ENCODE measurements around the gene KCNMA1.
"Not testable (repeated sequence)": the region's sequence is repeated elsewhere in the genome, so short reads cannot be mapped to it uniquely, and the experiment has no call there.

The KCNMA1 gene

DNA sequence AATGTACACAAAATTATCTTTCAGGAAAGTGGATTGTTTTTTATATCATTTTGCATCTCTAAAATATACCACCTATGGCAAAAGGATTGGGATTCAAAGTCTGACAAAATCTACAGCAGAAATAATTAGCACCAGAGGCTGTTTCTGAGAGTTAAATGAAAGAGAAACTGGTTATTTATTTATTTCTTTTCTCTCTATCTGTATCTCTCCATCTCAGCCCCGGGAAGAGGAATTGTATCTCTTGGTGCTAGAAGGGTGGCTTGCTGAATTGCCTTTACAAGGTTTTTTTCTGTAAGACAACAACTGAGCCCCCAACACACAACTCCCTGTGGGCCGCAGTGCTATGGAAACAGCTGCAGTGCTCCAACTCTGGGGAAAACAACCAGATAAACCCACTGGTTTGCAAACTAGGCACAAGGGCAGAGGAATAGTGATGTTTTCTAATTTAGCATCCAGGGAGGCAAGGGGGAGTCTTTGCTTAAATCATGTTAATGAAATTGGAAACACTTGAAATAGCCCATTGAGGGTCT, 249.0 kb downstream of the KCNMA1 start:
- DNase-seq, result no peak

DNA sequence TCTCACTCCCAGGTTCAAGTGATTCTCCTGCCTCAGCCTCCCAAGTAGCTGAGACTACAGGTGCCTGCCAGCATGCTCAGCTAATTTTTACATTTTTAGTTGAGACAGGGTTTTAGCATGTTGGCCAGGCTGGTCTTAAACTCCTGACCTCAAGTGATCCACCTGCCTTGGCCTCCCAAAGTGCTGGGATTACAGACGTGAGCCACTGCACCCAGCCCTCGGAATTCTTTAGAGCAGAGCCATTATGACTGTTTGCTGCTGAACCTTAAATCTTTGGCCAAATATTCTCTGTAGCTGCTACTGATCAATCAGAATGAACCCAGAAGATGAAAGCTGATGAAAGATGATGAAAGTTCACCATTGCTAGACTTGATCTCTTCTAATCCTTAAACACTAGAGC, 249.9 kb downstream of the KCNMA1 start:
- DNase-seq, result not testable (repeated sequence)

DNA sequence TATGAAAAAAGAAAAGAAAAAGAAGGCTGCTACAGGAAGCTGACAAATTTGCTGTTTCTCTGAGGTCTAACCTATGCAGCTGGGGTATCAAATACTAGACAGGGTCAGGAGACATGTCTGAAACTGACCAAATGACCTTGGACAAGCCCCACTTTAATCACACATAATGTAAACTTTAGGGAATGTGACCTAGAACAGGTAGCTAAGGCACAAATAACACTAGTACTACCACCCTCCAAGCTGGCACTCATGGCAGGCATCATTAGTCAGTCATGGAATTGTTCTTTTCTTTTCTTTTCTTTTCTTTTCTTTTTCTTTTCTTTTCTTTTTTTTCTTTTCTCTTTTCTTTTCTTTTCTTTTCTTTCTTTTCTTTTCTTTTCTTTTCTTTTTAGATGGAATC, 250.4 kb downstream of the KCNMA1 start:
- DNase-seq, result no peak

DNA sequence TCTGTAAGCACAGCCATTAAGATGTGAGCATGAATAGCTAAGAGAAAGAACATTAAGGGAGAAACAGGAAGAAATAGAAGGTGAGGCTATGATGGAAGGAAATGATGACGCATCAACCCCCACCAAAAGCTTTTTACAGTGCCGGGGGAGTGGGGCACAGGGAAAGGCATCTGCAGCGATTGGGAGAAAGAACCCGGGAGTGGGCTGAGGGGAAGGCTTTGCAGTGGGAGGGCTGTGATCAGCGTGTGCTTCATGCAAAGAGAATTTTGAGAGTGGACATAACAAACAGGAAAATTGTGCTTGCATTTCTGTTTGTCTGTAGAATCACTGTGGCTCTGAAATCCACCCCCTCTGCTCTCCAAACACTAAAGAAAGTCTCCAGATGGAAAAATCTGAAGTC, 250.8 kb downstream of the KCNMA1 start:
- DNase-seq, result peak; percentile 60

DNA sequence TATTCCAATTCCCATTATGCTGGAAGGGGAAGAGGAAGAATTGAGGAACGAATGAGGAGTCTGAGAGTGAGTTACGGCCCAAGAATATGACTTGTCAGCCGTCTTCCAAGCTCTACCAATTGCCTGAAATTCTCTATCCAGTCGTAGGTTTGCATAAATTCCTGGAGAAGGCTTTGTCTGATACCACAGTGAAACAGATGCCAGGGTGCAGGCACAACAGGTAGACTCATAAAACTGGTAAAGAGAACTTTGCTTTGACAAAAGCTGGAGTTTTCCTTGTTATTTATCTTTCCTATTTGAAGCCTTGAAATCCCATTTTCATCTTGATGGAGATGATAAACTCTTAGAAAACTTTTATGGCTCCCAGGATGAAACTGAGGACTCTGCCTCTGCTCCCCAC, 251.2 kb downstream of the KCNMA1 start:
- DNase-seq, result no peak

DNA sequence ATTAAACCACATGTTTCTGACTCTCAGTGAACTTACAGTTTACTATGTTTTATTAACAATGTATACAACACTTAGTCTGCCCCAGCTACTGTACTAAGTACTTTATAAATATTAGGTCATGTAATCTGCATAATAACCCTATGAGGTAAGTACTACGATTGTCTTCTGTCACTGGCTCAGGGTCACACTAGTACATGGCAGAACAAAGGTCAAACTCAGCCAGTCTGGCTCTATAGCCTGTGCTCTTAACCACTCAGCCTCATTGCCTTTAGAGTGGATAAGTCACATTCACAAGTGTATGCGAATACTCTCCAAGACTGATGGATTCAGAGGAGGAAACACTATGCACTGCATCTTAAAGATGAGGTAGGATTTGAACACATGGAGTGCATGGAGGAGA, 252.3 kb downstream of the KCNMA1 start:
- DNase-seq, result no peak

DNA sequence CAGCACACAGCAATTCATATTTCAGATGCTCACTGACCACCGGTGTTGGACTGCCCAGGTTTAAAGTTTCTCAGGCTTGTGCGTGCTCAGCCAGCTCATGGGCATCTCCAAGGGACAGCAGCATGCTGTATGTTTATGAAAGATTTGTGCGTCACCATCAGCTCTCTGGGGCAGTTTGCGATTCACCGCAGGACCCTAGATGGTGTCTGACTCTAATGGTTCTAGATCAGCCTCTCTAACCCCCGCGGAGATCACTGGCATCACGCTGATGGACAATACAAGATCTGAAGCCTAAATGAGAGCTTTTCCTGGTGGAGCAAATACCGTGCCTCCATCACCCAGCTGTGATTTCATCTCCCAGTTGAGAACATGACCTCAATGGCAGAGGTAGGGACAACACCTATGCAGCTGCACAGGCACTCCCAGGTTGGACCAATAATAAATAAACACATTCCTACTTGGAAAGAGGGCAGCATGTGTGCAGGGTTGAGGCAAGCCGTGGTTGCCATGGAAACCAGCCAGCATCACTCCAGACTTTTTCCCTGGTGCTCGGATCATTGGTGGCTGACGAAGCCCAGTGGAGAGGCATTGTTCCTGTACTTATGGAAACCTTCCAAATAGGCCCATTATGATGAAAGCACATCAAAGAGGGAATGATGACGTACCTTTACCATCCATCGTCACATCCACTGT, 253.6 kb downstream of the KCNMA1 start:
- peak; percentile 52 for DNase-seq

DNA sequence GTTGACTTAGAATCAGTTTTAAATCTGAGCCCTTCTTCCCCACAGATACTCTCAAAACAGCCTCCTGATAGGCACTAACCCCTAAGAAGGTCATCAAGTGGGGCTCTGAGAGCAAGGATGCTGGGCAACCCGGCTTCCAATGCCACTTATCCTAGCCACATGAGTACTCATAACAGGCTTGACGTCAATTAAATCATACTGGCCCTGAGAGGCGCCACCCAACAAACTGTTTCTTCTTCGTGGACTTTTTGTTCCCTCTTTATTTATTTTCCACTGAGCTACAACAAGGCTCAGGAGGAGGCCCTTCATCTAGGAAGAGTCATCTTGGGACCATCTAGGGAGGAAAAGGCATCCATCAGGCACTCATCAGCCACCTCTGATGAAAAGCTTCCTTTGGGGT, 255.9 kb downstream of the KCNMA1 start:
- no peak for DNase-seq

DNA sequence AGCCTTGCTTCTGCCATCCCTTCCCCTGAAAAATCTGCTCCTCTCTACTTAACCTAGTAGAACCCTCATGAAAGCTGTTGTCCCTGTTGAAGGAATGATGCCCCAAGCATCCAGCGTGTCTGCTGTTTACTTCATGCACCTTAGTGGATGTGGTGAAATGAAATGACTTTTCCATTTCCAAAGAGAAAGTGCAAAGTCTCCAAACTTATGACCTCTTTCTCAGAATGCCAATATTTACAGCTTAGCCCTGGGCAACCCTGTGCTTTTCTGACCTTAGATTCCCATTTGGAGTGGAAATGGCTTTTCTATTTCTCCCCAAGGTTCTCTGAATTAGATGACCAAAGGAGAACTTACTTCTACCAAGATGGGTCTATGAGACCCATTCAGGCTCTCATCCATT, 256.9 kb downstream of the KCNMA1 start:
- no peak for DNase-seq

DNA sequence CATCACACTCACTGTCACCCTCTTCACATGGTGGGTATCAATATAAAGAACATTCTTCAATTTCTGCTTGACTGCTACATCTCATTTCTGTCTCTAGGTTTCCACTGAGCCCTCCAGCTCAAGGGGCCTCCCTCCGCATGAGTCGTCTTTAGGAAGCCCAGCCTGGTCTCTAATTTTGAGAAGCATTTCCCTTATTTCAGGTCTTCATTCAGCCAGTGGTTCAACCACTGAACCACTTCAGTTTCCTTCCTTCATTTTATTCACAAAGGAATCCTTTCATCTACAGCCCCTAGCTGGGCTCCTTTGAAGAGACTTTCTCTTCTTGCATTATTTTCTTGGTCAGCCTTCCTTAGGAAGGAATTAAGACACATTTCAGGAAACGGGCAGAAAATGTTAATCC, 257.4 kb downstream of the KCNMA1 start:
- DNase-seq, result no peak

DNA sequence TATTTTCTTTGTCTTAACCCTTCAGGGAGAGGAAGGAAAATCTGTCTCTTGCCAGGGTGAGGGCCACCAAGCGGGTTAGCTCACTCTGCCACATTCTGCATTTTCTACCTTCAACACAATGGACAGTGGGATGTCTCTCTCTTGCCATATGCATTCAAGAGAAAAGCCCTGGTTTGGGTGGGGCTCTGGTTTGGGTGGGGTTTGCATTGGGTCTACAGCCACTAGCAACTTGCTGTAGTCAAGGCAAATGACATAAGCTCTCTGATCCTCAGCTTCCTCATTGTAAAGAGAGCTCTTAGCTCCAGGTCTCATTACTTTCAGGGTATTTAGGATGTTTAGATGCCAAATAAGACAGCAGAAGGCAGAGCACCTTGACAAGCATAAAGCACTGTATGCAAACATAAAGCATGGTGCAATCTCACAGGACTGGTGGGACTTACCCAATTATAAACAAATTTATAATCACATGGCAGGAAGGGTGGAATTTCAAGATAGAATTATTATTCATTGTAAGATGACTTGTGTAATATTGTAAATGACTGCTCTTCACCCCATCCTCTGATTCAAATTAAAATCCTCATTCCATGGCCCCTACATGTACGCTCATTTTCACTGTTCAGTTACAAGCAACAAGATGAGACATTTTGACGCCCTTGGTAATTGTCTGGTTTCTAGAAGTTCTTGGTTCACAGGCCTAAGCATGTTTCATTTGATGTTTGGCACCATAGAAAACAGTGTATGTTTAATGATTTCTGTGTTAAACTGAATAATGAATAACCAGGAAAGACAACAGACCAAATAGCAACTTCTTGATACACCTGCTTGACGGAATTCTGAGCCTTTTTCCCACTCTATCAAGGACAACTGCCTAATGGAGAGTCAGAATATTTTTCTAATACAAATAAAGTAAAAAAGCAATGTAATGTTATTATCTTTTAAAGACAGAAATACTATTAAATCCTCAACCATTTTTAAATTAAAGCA, 258.9 kb downstream of the KCNMA1 start:
- DNase-seq, result no peak

DNA sequence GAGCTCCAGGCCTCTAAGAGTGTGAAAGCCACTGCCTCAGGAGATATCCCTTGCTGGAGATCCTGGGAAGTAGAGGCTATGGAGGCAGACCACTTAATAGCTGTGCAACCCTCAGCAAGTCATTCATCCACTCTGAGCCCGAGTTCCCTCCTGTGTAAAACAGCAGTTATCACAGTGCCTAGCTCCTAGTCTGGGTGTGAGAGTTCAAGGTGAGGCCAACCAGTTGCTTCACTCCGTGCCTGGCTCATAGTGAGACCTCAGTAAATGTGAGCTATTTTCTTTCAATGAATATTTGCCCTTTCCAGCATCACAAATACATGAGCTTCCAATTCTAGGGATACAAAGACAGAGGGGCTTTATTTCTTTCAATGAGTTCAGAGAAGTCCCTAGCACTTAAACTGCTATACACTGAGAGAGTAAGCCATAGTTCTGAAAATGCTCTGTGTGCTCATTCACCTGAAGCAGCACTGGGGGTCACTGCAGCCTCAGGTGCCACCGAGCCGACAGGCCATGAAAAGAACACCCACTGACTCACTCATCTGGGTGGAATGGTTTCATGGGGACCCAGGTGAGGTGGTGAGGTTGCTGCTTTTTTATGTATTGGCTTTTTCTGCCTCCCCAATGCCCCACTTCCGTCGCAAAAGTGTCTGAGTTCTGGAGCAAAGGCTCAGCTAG, 259.8 kb downstream of the KCNMA1 start:
- no peak for DNase-seq

DNA sequence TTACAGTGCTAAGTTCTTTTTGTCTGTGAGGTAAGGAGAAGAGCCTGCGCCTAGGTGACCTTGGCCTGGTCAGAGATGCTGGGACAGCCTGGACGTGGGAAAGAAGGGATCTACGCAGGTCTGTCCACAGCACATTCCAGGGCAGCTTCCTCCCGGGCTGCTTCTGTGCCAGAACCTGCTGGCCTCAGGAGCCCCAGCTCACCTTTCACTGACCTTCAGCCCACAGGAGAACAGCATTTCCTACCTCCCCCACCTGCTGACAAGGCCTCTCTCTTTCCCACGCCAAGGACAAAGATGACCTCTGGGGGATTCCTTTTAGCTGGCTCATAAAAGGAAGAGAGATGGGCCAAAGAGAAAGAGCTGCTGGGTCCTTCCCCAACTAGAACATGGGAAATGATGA, 260.6 kb downstream of the KCNMA1 start:
- DNase-seq, result no peak

DNA sequence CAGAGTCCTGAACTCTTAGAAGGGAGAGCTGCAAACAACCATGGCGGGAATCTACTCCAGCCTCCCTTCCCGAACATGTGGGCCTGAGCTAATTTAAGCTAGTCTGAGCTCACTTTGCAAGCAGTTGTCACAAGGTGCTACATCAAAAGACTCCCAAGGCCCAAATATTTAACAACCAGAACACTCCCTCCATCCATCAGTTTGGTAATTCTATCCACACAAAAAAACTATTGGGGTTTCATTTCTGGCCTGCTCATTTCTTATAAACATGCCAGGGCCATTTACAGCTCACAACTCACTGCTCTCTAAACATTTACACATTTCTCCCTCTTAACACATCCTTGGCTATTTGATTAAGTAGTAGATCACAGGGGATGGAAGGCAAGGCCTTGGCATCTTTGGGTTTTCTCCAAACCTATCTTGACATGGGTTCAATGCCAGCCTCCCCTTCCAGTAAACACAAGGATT, 263.4 kb downstream of the KCNMA1 start:
- no peak for DNase-seq

DNA sequence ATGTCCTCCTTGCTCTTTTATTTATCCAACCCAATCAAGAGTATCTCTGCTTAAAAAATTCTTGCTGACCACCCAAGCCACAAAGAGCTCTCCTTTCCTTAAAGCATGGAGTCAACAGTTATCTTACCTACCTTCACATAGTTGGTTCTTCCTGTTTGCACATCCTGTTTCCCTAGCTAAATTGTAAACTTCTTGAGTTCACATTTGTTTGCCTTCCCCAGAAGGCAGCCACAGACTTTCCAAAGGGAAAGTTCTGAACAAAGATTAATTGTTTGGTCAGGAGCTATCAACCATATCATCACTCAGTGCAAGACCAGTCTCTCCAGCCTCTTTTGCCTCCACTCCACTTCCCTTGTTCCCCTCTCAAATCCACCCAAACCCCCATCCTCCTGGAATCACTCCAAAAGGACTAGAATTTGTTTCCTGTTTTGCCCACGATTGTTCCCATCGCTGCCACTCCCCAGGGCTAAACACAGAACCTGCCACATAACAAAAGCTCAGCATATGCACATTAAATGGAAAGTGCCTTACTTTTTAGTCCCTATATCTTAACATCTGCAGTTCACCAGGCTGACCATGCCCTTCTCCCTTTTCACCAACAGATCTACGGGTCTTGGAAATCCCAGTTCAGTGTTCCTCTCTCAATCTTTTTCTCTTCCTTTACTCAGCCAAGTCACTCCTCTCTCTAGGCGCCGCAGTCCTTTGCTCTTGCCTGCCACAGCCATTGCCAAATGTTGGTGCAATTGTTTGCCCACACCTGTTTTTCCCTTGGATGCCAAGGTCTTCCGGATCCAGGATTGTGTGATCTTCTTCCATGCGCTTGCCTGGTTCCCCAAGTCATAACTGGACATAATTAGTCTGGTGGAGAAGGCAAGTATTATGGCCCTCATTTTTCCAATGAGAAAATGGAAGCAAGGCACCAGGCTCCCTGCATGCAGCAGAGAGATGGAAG, 265.5 kb downstream of the KCNMA1 start:
- no peak for DNase-seq

DNA sequence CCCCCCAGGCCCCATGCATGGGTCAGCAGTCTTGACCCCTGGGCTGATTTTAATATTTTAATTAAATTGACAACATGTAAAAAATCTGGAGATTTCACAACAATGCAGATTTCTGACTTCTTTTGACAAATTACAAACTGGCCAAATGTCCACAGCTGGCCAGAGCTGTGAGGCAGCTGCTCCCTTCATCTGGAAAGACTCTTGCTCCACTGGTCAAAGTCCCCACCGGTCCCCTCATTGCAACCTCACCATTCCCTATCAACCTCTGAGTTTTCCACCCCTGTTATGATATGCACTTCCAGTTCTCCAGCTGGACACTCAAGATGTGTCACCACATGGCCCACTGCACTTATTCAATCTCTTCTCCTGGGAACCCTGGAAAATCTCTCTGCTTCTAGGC, 266.2 kb downstream of the KCNMA1 start:
- DNase-seq, result no peak

DNA sequence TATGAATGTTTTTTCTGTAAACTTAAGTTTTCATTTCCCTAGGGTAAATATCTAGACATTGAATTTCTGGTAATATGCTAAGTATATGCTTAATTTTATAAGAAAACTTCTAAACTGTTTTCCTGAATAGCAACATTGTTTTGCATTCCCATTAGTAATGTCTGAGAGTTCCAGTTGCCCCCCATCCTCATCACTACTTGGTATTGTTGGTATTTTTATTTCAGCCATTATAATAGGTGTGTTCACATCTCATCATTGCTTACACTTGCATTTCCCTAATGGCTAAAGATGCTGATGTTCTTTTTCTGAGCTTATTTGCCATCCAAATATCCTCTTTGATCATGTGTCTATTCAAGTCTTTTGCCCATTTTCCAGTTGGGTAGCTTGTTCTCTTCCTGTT, 269.6 kb downstream of the KCNMA1 start:
- DNase-seq, result no peak

DNA sequence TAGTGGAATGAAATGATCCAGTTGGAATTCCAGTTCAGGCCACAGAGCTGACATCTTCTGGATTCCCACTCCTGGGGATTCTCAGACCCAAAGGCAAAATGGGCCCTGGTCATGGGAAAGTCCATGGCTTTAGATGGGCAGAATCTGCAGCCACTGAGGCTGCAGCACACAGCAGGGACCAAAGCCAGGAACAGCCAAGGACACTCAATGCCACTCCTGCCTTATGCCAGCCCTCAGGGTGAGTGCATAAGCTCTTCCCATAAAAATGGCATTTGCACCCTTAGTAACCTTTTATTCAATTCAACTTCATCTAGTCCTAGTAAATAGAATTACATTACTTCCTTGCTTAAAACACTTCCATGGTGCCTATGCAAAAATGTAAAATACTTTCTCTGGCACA, 274.4 kb downstream of the KCNMA1 start:
- DNase-seq, result no peak

DNA sequence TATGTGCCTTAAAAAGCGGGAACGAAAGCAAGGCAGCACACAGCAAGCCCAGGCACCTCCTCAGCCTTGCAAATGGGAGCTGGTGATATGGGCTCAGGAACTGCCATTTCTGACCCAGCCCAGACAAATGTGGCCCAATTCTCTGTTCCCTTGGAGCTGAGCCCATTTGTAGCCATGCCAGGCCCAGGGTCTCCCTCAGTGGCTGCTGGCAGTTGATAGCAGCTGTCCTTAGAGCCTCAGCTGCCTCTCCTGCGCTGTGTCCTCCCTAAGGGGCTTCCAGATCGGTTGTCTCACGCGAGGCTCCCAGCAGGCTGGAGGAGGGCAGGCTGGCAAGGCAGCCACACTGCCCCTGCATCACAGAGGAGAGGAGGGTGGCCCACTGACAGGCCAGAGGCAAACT, 275.8 kb downstream of the KCNMA1 start:
- DNase-seq, result no peak

DNA sequence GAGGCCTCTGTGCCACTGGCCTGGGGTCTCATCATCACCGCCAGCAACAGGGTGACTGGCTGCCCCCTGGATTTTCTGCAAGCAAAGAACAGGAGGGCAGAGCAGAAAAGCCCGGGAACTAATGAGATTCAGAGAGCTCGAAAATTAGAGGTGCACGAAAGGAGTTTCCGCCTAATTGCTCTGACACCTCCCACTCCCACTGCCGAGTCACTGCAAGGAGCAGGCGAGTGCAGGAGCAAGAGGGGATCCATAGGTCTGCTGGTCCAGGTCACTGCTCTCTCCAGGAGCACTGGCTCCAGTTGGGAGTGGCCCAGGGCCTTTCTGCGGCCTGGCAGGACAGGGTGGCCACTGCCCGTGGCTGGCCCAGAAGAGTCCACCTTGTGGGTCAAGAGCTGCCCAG, 276.2 kb downstream of the KCNMA1 start:
- DNase-seq, result no peak

DNA sequence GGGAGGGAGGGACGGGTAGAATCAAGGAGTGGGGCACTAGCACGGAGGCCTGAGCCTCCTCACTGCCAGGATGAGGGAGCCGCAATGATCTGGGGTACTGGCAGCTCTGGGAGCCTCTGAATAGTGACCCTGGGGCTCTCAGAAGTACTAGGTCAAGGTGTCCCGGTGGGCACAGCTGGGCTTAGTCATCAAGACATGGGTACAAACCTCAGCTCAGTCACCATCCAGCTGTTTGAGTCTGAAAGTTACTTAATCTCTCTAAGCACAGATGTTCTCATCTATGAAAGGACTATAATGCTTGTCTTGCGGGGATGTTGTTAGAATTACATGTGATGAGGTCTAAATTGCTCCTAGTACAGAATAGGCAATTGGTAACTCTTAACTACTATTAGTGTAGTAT, 276.8 kb downstream of the KCNMA1 start:
- no peak for DNase-seq
